Psoas muscle (tissue), 8 donors: ENCODE data around the gene MAGEF1. TPM values are rescaled to one million over a fixed set of nuclear protein-coding genes. Genes with fewer than 3 reads are reported as not detected.

Experiments used
- ATAC-seq, 4 donors: fragments of 200-7000 bp; cut with Tn5 transposase; one replicate each; pipeline ENCODE4 v1.9.1; 2020; ENCODE audit warnings: moderate library complexity in 3 of 4, mild to moderate bottlenecking in 2 of 4
- DNase-seq, 2 donors: peaks; one replicate each; pipeline ENCODE4 v3.0.0-alpha.2; 2020
- H3K27ac ChIP-seq: fragments of 200-600 bp; one replicate; pipeline ENCODE4 v1.8.0; 2022
- H3K27me3 ChIP-seq, 3 donors: fragments of 200-600 bp in 1 of 3; one replicate each; pipeline versions ENCODE4 v1.6.1 to v1.8.0; 2013 to 2022; ENCODE audit warnings: low read length in 2 of 3, mild to moderate bottlenecking in 2 of 3, moderate library complexity in 1 of 3; ENCODE audit not compliant: insufficient read depth in 3 of 3
- H3K36me3 ChIP-seq, 2 donors: fragments of 200-600 bp in 1 of 2; one replicate each; pipeline versions ENCODE4 v1.6.1 to v1.8.0; 2013 to 2022; ENCODE audit warnings: low read depth in 1 of 2, mild to moderate bottlenecking in 1 of 2, moderate library complexity in 1 of 2; ENCODE audit not compliant: insufficient read depth in 1 of 2
- H3K4me1 ChIP-seq: fragments of 200-600 bp; one replicate; pipeline ENCODE4 v1.8.0; 2022
- H3K4me3 ChIP-seq: fragments of 200-600 bp; one replicate; pipeline ENCODE4 v1.8.0; 2022; ENCODE audit warnings: mild to moderate bottlenecking
- H3K9me3 ChIP-seq: fragments of 200-600 bp; one replicate; pipeline ENCODE4 v1.8.0; 2022
- CTCF ChIP-seq: fragments of 200-600 bp; IDR thresholded peaks from one replicate; pipeline ENCODE4 v1.8.0; 2022; ENCODE audit warnings: antibody characterized with exemption
- WGBS, 3 donors: extraction: QIAGEN DNeasy Blood & Tissue Kit; methylation state at CpG; one replicate each; pipeline versions ENCODE4 v1.1.6 to v1.1.7; 2013; 5-methylcytosine and 5-hydroxymethylcytosine counted together
- intact Hi-C, 2 donors: fragments of 100-400 bp; cut with DNase I; formaldehyde crosslinking; loops; one replicate each; pipeline versions ENCODE4 v1.11.0 to v1.14.2; 2022
- polyA plus RNA-seq, 3 donors: library from polyadenylated mRNA; stranded (reverse); fragments of 200-250 nt; gene quantifications; one replicate each; pipeline ENCODE4 v1.2.3, GENCODE V29; 2013
- total RNA-seq, 4 donors: library from RNA; stranded (reverse); fragmentation: NEBNext Ultra II Directional in 2 of 4; extraction: Animal tissue kit (Norgen Biotek cat#: 25700) in 2 of 4; gene quantifications; one replicate each; pipeline versions ENCODE4 v1.2.1 to v1.2.4, GENCODE V29; 2021 to 2023
- donor health status: healthy with polysubstance abuse.
- donor health status: DM: no; HTN: no; CAD: no; lungs with moderate emphysema.
- donor health status: Bipolar disorder and iron deficiency.
- donor health status: healthy.
- donor health status: DM: yes; HTN: yes; CAD: no.
- donor health status: DM: no; HTN: no; CAD: no.
- donor health status: DM: no; HTN: no; CAD: no.
- donor health status: DM: yes; HTN: yes; CAD: no.

Gene MAGEF1
- total and polyA plus RNA-seq, 7 donors, result 13.0 to 27.3 (median 17.6) TPM

DNA sequence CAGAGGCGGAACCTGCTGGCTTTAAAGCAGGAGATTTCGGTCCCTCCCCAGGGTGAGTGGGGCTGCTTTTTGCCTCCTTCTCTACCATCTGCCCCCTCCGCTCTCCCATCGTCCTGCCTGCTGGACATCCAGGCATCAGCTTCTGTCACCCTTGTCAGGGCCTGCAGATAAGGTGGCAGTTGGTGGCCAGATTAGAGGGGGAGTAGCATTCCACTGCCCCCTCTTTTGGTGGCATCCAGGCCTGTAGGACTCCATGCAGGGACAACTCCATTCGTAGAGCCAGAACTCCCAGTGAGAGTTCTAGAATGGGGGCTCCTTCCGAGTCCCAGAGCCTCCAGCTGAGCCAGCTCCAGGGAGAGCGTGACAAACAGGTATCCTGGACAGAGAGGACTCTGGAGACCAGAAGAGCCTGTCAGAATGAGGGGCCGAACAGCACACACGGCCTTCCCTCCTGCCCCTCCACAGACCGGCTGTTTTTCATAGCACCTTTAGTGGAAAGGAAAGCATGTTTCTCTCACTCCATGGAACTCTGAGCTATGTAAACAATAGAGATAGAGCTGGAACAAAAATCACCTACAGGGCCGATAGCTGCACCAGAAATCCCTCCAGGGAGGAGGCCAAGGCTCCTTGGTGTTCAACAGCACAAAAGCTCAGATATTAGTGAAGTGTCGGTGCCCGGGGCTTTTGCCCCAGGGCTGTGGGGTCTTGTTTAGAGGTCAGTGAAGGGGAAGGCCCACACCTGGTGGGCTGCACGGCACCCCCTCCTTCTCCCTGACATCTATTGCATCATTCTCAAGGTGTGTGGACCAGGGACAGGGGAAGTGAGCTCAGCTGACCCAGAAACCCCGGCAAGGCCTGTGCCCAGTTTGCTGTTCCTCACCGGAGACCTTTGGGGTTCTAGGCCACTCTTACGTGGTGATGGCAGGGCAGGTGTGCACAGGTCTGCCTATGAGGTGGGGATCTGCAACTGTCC lies 34.2 kb downstream of the MAGEF1 start:
- H3K27ac ChIP-seq, result no peak overlapping the region
- no peak for ATAC-seq
- intact Hi-C loops, result no loop called here

GRCh38 chr3:184676927-184677326 lies 34.9 kb downstream of the MAGEF1 start:
- Histone ChIP-seq H3K36me3 (no peaks in the 10 kb centered on the region), H3K27me3 (no peaks in the 10 kb centered on the region), H3K4me1 (no peaks in the 10 kb centered on the region), H3K27ac (no peak overlapping the region), H3K9me3 (no peaks in the 10 kb centered on the region), H3K4me3 (no peak overlapping the region)
- intact Hi-C loops, result no loop called here
- ATAC-seq (no peak), DNase-seq (peak in 1 of 2 donors; percentile 47)
- no peak for TF ChIP-seq CTCF
- WGBS, 3 donors, result 69 to 89% (median 73%) methylated on average over 8 of the region's 8 CpGs

More for the DNA sequence above, 34.2 kb downstream of the MAGEF1 start:
- H3K27me3 ChIP-seq, result no peaks in the 10 kb centered on the region
- TF ChIP-seq CTCF, result no peak
- WGBS, 3 donors, result 90 to 91% (median 91%) methylated on average over 17 of the region's 17 CpGs
- peak in 1 of 2 donors; percentile 28 for DNase-seq
- no peaks in the 10 kb centered on the region for H3K4me1 ChIP-seq
- no peaks in the 10 kb centered on the region for H3K9me3 ChIP-seq
- H3K36me3 ChIP-seq, result no peaks in the 10 kb centered on the region
- no peak overlapping the region for H3K4me3 ChIP-seq

- Histone ChIP-seq H3K27ac (no peak overlapping the region), H3K4me1 (no peaks in the 10 kb centered on the region), H3K27me3 (no peaks in the 10 kb centered on the region), H3K36me3 (no peaks in the 10 kb centered on the region), H3K4me3 (no peak overlapping the region), H3K9me3 (no peaks in the 10 kb centered on the region)
- WGBS, 3 donors, result 71 to 88% (median 86%) methylated on average over 1 of the region's 1 CpG
- no peak for DNase-seq
- TF ChIP-seq CTCF, result no peak
- intact Hi-C loops, result no loop called here
- ATAC-seq, result no peak
Measured at GRCh38 chr3:184674626-184675025, 37.2 kb downstream of the MAGEF1 start.

DNA sequence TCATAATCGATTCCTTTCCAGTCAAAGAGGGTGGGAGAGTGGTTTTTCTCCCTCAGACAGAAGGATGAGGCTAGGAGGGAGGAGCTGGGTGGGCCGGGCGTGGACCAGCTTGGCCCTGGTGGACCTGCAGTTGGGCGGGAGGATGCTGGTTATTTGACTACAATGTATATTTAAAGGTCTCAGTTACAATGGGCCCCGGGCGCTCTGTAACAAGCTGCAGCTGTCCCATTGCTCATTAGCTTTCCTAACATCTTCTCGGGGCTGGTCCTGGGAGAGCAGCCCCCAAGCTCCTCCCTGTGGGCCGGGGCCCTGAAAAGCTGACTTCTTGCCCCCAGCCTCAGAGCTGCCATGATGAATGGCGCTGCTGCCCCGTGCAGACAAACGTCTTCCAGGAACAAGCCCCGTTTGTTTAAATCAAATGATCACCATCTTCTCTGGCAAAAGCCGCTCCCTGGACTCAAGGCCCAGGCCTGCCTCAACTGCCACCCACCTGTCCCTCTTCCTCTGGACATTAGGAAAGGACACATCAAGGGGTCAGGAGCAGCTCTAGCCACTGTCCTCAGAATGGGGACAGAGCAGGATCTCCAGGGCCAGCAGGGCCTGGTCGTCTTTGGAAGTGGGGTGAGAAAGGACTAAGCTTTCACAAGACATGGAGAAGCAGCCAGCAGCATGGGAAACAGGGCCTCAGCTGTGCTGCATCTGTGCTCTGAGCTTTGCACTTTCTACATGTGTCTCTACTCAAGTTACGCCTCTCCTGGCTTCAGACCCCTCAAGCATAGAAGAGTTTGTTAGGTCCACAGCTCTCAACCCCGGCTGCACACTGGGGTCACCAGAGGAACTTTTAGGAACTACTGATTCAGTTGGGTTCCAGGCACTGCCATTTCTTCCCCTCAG lies 38.6 kb downstream of the MAGEF1 start:
- H3K27ac ChIP-seq, result no peak overlapping the region
- H3K4me1 ChIP-seq, result no peaks in the 10 kb centered on the region
- no peaks in the 10 kb centered on the region for H3K9me3 ChIP-seq
- no peaks in the 10 kb centered on the region for H3K36me3 ChIP-seq
- no peak for ATAC-seq
- intact Hi-C loops, result no loop called here
- no peaks in the 10 kb centered on the region for H3K27me3 ChIP-seq
- 62 to 69% (median 66%) methylated on average over 16 of the region's 16 CpGs for WGBS, 3 donors
- H3K4me3 ChIP-seq, result no peak overlapping the region
- no peak for TF ChIP-seq CTCF
- DNase-seq, result no peak
